Measurements from ENCODE around the gene UNC93A. TPM values are rescaled to one million over a fixed set of nuclear protein-coding genes. Genes with fewer than 3 reads are reported as not detected.
"Not testable (repeated sequence)": the region's sequence is repeated elsewhere in the genome, so short reads cannot be mapped to it uniquely, and the experiment has no call there.

UNC93A gene
- total RNA-seq, 2 experiments from 2014 or later, result not detected

DNA sequence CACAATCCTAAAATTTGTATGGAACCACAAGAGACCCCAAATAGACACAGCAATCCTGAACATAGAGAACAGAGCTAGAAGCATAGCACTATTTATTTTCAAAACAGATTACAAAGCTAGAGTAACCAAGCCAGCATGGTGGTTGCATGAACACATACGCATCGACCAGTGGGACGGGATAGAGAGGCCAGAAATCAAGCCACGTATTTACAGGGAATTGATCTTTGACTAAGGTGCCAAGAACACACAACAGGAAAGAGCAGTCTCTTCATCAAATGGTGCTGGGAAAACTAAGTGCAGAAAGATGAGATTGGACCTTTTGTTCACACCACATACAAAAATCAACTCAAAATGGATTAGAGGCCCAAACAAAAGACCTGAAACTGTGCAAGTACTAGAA lies 54.8 kb downstream of the UNC93A start:
- H3K9me3 Mint-ChIP-seq, result no peaks in the 10 kb centered on the region
- H3K36me3 Mint-ChIP-seq (ENCODE audit: low read depth), result no peaks in the 10 kb centered on the region

DNA sequence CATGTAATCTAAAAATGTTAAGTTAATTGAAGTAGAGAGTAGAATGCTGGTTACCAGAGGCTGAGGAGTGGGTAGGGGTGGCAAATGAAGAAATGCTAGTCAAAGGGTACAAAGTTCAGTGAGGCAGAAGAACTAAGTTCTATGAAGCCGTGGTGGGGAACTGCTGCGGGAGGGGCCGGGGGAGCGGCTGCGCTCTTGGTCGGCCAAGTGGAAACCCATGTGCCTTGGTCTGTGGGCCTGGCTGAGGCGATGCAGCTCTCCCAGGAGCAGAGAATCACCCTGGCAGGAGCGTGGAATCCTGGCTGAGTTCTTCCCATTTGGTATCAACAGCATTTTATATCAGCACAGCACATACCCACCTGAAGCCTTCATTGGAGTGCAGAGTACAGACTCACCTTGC lies 56.1 kb downstream of the UNC93A start:
- DNase-seq, result no peak
- CTCF ChIA-PET, result no interaction called here
- H3K27me3 Mint-ChIP-seq (ENCODE audit: low read depth), result peaks cover 18% of the 10 kb centered on the region
- intact Hi-C loops (cut with micrococcal nuclease), result no loop called here
- no peaks in the 10 kb centered on the region for H3K36me3 Mint-ChIP-seq (ENCODE audit: low read depth)
- H3K27ac Mint-ChIP-seq, result no peak overlapping the region
- H3K4me1 Mint-ChIP-seq (ENCODE audit: low read depth), result peaks cover 20% of the 10 kb centered on the region
- no peak overlapping the region for H3K4me3 Mint-ChIP-seq
- no peaks in the 10 kb centered on the region for H3K9me3 Mint-ChIP-seq

More for the DNA sequence above, 54.8 kb downstream of the UNC93A start:
- no peak overlapping the region for H3K27ac Mint-ChIP-seq
- no peak for DNase-seq
- H3K4me3 Mint-ChIP-seq, result no peak overlapping the region
- CTCF ChIA-PET, result no interaction called here
- H3K4me1 Mint-ChIP-seq (ENCODE audit: low read depth), result peaks cover 7% of the 10 kb centered on the region
- intact Hi-C loops (cut with micrococcal nuclease), result no loop called here
- peaks cover 22% of the 10 kb centered on the region for H3K27me3 Mint-ChIP-seq (ENCODE audit: low read depth)

DNA sequence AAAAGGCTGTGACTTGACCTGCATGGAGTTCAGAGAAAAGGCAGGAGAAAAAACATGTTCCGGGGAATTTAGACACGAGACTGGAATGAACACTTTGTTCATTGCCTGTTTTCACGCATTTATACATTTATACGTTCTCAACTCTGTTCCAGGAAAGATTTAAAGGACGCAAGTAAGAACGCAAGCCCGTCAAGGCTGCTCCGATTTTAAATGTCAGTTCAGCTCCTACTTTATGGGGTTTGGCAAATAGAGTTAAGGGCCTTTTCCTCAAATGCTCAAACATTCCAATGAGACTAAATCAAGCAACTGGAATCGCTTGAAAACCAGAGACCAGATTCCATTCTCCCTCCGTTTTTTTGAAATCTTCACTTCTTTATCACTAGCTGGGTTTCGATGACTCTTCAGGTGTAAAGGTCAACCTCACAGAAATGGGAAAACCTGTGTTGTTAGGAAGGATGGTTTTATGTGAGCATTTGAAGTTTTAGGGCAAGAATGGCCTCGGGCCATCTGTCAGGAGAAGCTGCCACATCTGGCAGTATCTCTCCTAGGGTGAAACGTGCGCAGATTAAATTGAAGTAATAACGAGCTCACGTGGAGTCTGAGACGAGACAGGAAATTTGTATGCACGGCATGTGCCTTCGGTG lies 58.6 kb downstream of the UNC93A start:
- intact Hi-C loops (cut with micrococcal nuclease), result loop anchor here (2.0 to 10.0 kb wide), 6 partner anchors 131 to 572 kb away; partner anchors contain the start of gene CEP43
- Mint-ChIP-seq H3K27me3 (ENCODE audit: low read depth) (peaks cover 18% of the 10 kb centered on the region), H3K4me3 (peak overlapping the region; percentile 69), H3K27ac (no peak overlapping the region), H3K4me1 (ENCODE audit: low read depth) (peaks cover 21% of the 10 kb centered on the region), H3K36me3 (ENCODE audit: low read depth) (no peaks in the 10 kb centered on the region), H3K9me3 (no peaks in the 10 kb centered on the region)
- CTCF ChIA-PET, result interaction anchor here (1.5 to 1.6 kb wide), 2 partner anchors 9 to 11 kb away, joined by 3 read pairs; no protein-coding TSS in a partner anchor
- no peak for DNase-seq

DNA sequence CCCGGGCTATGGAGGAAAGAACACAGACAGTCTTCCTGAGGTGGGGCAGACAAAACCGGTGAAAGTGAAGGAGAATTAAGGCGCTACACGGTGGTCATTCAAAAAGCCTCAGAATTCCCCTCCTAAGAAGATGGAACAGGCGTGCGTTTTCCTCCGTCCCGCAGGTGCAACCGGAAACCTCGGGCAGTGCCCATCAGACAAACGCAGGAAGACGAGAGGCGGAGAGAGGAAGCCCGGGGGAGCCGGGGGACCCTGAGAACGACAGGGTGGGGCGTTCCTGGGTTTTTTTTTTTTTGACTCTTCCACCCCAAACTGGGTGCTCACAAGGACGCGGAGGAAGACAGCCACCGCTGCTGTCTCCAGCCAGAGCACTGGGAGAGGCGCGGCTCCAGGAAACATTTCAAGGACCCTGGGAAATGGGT lies 59.2 kb downstream of the UNC93A start:
- DNase-seq, result peak; percentile 16
- H3K27me3 Mint-ChIP-seq (ENCODE audit: low read depth), result peaks cover 18% of the 10 kb centered on the region
- no peak overlapping the region for H3K27ac Mint-ChIP-seq
- H3K9me3 Mint-ChIP-seq, result no peaks in the 10 kb centered on the region
- H3K36me3 Mint-ChIP-seq (ENCODE audit: low read depth), result no peaks in the 10 kb centered on the region
- intact Hi-C loops (cut with micrococcal nuclease), result loop anchor here (2.0 to 10.0 kb wide), 6 partner anchors 131 to 573 kb away; partner anchors contain the start of gene CEP43
- peaks cover 21% of the 10 kb centered on the region for H3K4me1 Mint-ChIP-seq (ENCODE audit: low read depth)
- peak overlapping the region; percentile 69 for H3K4me3 Mint-ChIP-seq
- CTCF ChIA-PET, result interaction anchor here (1.1 to 2.1 kb wide), 4 partner anchors 11 to 40 kb away, joined by 3 to 6 read pairs (median 4); no protein-coding TSS in a partner anchor

DNA sequence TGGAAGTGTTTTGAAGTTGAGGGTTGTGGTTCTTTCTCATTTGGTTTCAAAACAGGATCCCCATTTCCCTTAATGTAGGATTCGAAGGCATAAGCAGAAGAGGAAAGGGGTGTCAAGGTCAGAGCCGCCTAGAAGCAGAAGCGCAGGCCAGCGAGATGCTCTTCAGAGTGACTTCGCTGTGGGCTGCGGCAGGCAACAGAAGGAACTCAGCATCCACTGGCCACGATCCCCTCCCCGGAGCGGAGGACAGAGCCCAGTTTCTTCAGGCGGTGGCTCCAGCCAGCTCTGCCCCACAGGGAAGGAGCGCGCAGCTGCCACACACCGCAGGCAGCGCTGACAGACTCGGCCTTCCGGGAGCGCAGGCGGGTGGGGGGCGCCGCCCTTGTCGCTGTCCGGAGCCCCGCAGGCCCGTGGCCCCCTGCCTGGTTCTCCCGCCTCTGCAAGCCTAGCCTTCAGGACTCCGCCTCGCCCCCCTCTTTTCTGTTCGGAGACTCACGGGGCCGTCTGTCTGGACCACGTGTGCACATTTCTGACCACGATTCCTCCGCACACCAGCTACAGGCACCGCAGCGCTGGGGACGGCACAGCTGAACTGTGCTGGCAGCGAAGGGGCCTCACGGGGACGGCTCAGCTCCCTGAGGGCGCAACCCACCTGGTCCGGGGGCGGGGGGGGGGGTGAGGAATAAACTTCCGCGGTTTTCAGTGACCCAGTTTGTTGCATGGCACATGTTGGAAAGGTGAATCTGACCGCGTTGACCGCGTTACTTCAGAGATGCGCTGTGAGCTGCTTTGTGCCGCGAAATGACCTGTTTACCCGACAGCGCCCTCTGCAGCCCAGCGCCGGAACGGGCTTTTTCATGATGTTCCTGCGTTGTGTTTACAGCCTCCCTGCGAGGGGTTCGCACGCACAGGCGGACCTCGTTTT lies 59.9 kb downstream of the UNC93A start:
- Mint-ChIP-seq H3K4me3 (peak overlapping the region; percentile 69), H3K4me1 (ENCODE audit: low read depth) (peaks cover 21% of the 10 kb centered on the region), H3K27ac (peak overlapping the region; percentile 82), H3K36me3 (ENCODE audit: low read depth) (no peaks in the 10 kb centered on the region), H3K9me3 (no peaks in the 10 kb centered on the region), H3K27me3 (ENCODE audit: low read depth) (peaks cover 21% of the 10 kb centered on the region)
- intact Hi-C loops (cut with micrococcal nuclease), result loop anchor here (1.0 to 10.0 kb wide), 7 partner anchors 132 to 574 kb away; partner anchors contain the start of gene CEP43
- CTCF ChIA-PET, result interaction anchor here (0.6 to 2.2 kb wide), 12 partner anchors 9 to 670 kb away, joined by 3 to 7 read pairs (median 4); partner anchors contain the start of gene UNC93A
- peak; percentile 95 for DNase-seq

DNA sequence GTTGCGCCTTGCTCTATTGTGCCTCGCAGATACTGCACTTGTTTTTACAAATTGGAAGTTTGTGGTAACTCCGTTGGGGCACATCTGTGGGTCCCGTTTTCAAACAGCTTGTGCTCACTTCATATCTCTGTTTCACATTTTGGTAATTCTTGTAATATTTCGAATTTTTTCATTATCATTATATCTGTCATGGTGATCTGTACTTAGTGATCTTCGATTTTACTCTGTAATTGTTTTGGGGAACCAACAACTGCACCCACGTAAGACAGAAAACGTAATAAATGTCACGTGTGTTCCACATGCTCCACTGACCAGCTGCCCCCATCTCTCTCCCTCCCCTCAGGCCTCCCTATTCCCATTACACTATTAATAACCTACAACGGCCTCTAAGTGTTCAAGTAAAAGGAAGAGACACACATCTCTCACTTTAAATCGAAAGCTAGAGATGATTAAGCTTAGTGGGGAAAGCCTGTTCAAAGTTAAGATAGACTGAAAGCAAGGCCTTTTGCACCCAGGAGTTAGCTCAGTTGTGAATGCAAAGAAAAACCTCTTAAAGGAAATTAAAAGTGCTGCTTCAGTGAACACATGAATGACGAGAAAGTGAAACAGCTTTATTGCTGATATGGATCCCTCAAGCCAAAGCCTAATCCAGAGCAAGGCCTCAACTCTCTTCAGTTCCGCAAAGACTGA lies 60.7 kb downstream of the UNC93A start:
- Mint-ChIP-seq H3K27me3 (ENCODE audit: low read depth) (peaks cover 21% of the 10 kb centered on the region), H3K9me3 (no peaks in the 10 kb centered on the region), H3K27ac (peak overlapping the region; percentile 82), H3K4me3 (peak overlapping the region; percentile 69), H3K4me1 (ENCODE audit: low read depth) (peaks cover 21% of the 10 kb centered on the region), H3K36me3 (ENCODE audit: low read depth) (no peaks in the 10 kb centered on the region)
- no peak for DNase-seq
- intact Hi-C loops (cut with micrococcal nuclease), result loop anchor here (1.0 to 10.0 kb wide), 7 partner anchors 133 to 574 kb away; partner anchors contain the start of gene CEP43
- CTCF ChIA-PET, result interaction anchor here (0.6 to 2.2 kb wide), 11 partner anchors 9 to 231 kb away, joined by 3 to 7 read pairs (median 5); partner anchors contain the start of gene UNC93A

DNA sequence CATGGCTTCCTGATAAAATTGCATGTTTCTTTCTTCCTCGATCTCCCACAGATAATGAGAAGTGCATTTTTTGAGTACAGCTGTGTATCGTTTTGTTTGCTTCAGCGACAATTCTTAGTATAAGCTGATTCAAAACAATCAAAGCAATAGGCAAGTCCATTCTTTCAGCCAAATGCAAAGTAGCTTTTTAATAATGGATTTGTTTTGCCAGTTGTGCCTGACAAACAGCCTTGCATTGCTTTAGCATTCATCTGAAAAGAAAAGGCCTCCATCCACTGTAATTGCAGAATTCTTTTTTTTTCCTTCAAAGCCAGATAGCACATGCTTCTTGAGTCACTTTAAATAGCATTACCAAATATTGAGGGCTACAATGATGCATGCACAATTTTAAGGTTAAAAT lies 65.8 kb downstream of the UNC93A start:
- H3K27me3 Mint-ChIP-seq (ENCODE audit: low read depth), result peaks cover 7% of the 10 kb centered on the region
- no peak for DNase-seq
- CTCF ChIA-PET, result no interaction called here
- no peaks in the 10 kb centered on the region for H3K36me3 Mint-ChIP-seq (ENCODE audit: low read depth)
- no peak overlapping the region for H3K27ac Mint-ChIP-seq
- H3K9me3 Mint-ChIP-seq, result no peaks in the 10 kb centered on the region
- intact Hi-C loops (cut with micrococcal nuclease), result loop anchor here (10.0 kb wide), 1 partner anchor 538 kb away; no protein-coding TSS in a partner anchor
- peaks cover 5% of the 10 kb centered on the region for H3K4me1 Mint-ChIP-seq (ENCODE audit: low read depth)
- H3K4me3 Mint-ChIP-seq, result no peak overlapping the region

DNA sequence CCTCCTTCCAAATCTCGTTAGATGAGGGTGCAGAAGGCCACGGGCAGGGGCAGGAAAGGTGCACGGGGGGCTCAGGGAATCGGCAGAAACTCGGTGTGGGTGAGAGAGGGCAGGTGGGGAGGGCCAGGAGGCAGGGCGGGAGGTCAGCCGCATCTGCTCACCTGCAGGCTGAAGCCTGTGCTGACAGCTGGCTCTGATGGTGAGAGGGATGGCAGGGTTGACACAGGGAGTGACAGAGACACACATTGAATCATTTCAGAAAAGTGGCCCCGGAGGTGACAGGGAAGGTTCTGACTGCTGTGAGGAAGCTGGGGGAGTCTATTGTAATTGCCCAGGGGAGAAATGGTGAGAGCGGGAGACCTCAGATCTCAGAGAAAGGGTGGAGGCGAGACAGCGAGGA lies 67.3 kb downstream of the UNC93A start:
- H3K27ac Mint-ChIP-seq; DNase-seq; H3K9me3 Mint-ChIP-seq; H3K4me1 Mint-ChIP-seq (ENCODE audit: low read depth); H3K4me3 Mint-ChIP-seq; H3K36me3 Mint-ChIP-seq (ENCODE audit: low read depth); H3K27me3 Mint-ChIP-seq (ENCODE audit: low read depth): not testable (repeated sequence)
- intact Hi-C loops (cut with micrococcal nuclease), result loop anchor here (10.0 kb wide), 1 partner anchor 536 kb away; no protein-coding TSS in a partner anchor
- CTCF ChIA-PET, result interaction anchor here (1.0 kb wide), 1 partner anchor 10 kb away, joined by 3 read pairs; no protein-coding TSS in a partner anchor

DNA sequence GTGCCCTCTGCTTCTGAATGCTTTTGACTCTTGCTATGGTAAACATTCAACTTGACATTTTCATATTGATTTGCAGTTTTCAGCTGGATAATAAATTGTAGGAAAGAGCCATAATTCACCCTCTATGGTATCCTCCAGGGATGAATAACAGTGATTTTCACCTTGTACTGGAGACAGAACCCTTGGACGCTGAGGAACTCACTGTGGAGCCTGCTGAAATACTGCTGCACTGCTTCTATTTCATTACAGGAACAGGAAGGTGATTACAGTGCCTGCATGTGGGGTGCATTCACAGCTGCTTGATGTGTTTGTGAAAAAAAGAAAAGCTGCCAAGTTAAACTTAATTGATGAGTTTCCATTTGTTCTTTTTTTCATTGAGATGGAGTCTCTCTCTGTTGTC lies 70.1 kb downstream of the UNC93A start:
- intact Hi-C loops (cut with micrococcal nuclease); H3K9me3 Mint-ChIP-seq; H3K27me3 Mint-ChIP-seq (ENCODE audit: low read depth); DNase-seq; CTCF ChIA-PET; H3K27ac Mint-ChIP-seq; H3K4me1 Mint-ChIP-seq (ENCODE audit: low read depth); H3K4me3 Mint-ChIP-seq; H3K36me3 Mint-ChIP-seq (ENCODE audit: low read depth): not testable (repeated sequence)
